KMS-11 (cell line): ENCODE data around the gene VASN.

ENCODE experiments used
- H2AFZ ChIP-seq: fragments of 200-600 bp; sonication (generic); 2 replicates; pipeline ENCODE4 v1.6.1; 2016; ENCODE audit warnings: antibody characterized with exemption, mixed run types, low read depth
- H3K27ac ChIP-seq: fragments of 200-600 bp; sonication (generic); 2 replicates; pipeline ENCODE4 v1.6.1; 2016; ENCODE audit warnings: mild to moderate bottlenecking, mixed run types
- H3K27me3 ChIP-seq: fragments of 200-600 bp; sonication (generic); 2 replicates; pipeline ENCODE4 v1.6.1; 2017; ENCODE audit warnings: mild to moderate bottlenecking, low read depth, mixed run types, moderate library complexity; ENCODE audit not compliant: insufficient read depth
- H3K36me3 ChIP-seq: fragments of 200-600 bp; sonication (generic); 2 replicates; pipeline ENCODE4 v1.6.1; 2017; ENCODE audit warnings: mild to moderate bottlenecking, mixed run types; ENCODE audit not compliant: insufficient read depth
- H3K4me1 ChIP-seq: fragments of 200-600 bp; sonication (generic); 2 replicates; pipeline ENCODE4 v1.6.1; 2016; ENCODE audit warnings: mild to moderate bottlenecking, low read depth, mixed run types; ENCODE audit not compliant: poor library complexity, severe bottlenecking
- H3K4me2 ChIP-seq: fragments of 200-600 bp; sonication (generic); 2 replicates; pipeline ENCODE4 v1.7.0; 2016; ENCODE audit warnings: mild to moderate bottlenecking, mixed run types
- H3K4me3 ChIP-seq: fragments of 200-600 bp; sonication (generic); IDR thresholded peaks from 2 replicates; pipeline ENCODE4 v1.6.1; 2017; ENCODE audit warnings: low read depth, low read length, mixed read lengths; ENCODE audit not compliant: insufficient read depth
- H3K79me2 ChIP-seq: fragments of 200-600 bp; sonication (generic); 2 replicates; pipeline ENCODE4 v1.6.1; 2016; ENCODE audit warnings: low read depth, mixed run types; ENCODE audit not compliant: insufficient read depth
- H3K9ac ChIP-seq: fragments of 200-600 bp; sonication (generic); 2 replicates; pipeline ENCODE4 v1.6.1; 2016; ENCODE audit warnings: mild to moderate bottlenecking, mixed run types
- H4K20me1 ChIP-seq: fragments of 200-600 bp; sonication (generic); 2 replicates; pipeline ENCODE4 v1.6.1; 2016; ENCODE audit warnings: mild to moderate bottlenecking, mixed run types; ENCODE audit not compliant: insufficient read depth
- TF ChIP-seq, protein P1 (sequence below): fragments of 200-600 bp; sonication (generic); conservative IDR thresholded peaks from 2 replicates; pipeline ENCODE4 v1.6.1; 2017; ENCODE audit warnings: low read depth, mild to moderate bottlenecking, antibody characterized with exemption, low read length, moderate library complexity, mixed read lengths

Gene VASN

DNA sequence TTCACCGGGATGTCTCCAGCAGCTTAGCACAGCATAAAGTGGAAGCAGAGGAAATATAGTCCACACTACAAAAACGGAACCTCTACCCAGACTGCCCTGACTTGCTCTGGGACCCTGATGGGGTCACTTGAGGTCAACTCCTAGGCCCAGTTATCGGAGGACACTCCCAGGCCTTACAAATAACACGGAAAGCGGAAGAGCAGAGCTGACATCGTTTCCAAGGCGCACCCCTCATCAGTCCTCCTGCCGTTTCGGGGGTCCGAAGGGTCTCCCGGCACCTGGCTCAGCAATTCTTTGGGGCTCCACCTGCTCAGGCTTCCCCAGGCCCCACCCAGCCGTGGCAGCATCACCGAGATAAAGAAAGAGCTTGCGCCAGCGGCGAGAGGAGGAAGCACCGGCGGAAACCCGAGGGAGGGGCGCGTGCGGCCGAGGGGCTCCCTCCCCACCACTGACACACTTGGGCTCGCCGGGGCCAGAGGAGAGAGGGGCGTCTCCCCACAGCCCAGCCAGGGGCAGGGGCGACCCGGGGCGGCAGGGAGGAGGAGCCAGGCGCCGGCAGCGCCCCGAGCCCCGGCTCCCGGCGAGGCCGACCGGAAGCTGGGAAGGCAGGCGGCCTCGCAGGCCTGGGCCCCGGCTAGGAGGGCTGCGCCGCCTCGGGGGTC is 44.0 kb downstream of the VASN start:
- Histone ChIP-seq H3K27ac (peak overlapping the region; percentile 92), H3K79me2 (peaks cover 52% of the 10 kb centered on the region), H3K4me3 (no peak overlapping the region), H3K4me2 (peak overlapping the region; percentile 93), H2AFZ (peak overlapping the region; percentile 80), H3K36me3 (no peaks in the 10 kb centered on the region; the same call in 1 of the 2 replicates), H3K9ac (peak overlapping the region; percentile 83), H3K4me1 (peaks cover 39% of the 10 kb centered on the region), H3K27me3 (no peaks in the 10 kb centered on the region), H4K20me1 (no peaks in the 10 kb centered on the region)
- TF ChIP-seq, protein P1, sequence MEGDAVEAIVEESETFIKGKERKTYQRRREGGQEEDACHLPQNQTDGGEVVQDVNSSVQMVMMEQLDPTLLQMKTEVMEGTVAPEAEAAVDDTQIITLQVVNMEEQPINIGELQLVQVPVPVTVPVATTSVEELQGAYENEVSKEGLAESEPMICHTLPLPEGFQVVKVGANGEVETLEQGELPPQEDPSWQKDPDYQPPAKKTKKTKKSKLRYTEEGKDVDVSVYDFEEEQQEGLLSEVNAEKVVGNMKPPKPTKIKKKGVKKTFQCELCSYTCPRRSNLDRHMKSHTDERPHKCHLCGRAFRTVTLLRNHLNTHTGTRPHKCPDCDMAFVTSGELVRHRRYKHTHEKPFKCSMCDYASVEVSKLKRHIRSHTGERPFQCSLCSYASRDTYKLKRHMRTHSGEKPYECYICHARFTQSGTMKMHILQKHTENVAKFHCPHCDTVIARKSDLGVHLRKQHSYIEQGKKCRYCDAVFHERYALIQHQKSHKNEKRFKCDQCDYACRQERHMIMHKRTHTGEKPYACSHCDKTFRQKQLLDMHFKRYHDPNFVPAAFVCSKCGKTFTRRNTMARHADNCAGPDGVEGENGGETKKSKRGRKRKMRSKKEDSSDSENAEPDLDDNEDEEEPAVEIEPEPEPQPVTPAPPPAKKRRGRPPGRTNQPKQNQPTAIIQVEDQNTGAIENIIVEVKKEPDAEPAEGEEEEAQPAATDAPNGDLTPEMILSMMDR = no peak

DNA sequence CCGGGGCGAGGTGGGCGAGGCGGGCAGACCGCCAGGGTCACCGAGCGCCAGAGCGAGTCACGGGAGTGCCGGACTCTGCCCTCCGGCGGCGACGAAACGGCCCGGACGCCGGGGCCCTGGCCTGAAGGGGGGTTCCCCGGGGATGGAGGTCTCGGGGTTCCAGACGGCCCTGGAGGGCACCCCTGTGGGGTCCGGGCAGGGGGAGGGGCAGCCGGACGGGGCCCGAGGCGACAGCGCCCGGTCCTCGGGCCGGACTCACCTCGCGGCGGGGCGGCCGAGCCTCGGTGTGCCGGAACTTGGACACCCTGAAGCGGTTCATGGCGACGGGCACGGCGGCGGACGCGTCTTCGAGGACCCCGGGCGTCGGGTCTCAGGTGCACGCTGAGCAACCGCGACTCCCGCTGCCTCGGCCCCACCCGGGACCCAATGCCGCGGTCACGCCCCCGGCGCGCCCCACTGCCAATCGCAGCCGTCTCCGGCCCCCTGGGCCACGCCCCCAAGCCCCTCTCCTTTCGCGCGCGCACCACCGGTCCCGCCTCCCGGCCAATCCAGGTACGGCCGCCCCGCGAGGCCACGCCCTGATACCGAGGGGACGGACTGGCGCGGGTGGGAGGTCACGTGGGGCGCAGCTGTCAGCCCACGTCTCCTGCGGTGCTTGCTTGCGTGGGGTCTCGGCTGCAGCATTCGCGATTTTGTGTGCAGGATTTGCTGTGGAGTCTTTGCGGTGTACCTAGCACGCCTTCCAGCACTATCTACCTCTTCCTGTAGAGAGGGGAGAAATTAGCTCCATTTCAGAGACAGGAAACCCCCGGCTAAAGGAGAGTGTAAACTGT is 44.8 kb downstream of the VASN start, which contains the start of gene CORO7:
CORO7 (minus strand) TSS at position 397 of the 833 bp plus-strand sequence; CDS start at position 319, 78 bp downstream.
- H3K4me3 ChIP-seq = no peak within 1 kb of the TSS
- peak within 1 kb of the TSS; percentile 80 for H2AFZ ChIP-seq
- H3K36me3 ChIP-seq = no peaks in the 10 kb centered on the region; the same call in 1 of the 2 replicates
- TF ChIP-seq, protein P1 = no peak
- peak within 1 kb of the TSS; percentile 83 for H3K9ac ChIP-seq
- H3K27ac ChIP-seq = peak within 1 kb of the TSS; percentile 92
- H3K27me3 ChIP-seq = no peaks in the 10 kb centered on the region
- peaks cover 39% of the 10 kb centered on the region for H3K4me1 ChIP-seq
- peaks cover 45% of the 10 kb centered on the region for H3K79me2 ChIP-seq
- H4K20me1 ChIP-seq = no peaks in the 10 kb centered on the region
- peak within 1 kb of the TSS; percentile 93 for H3K4me2 ChIP-seq

DNA sequence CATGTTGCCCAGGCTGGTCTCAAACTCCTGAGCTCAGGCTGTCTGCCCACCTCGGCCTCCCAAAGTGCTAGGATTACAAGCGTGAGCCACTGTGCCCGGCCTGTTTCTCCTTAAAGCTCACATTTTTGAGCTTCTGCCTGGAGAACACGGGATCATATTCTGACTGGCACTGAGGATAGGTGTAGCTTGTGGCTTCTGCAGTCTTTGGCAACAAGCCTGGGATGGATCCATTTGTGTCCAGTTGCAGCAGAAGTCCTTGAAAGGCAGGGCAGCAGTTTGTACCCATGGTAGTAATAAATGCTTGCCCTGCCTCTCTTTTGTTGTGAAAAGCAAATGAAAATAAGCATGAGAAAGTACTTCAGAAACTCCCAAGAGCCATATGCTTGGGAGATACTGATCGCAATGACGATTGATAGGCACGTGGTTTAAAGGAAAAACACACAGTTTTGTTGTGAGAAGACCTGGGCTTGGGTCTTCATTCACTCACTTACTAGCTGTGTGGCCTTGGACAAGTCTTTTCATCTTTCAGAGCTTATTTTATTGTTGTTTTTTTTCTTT is 47.8 kb downstream of the VASN start:
- Histone ChIP-seq H3K4me2 (no peak overlapping the region), H3K79me2 (peaks cover 18% of the 10 kb centered on the region), H3K4me1 (peaks cover 21% of the 10 kb centered on the region), H3K9ac (no peak overlapping the region), H2AFZ (no peak overlapping the region), H3K27me3 (no peaks in the 10 kb centered on the region), H3K36me3 (no peaks in the 10 kb centered on the region), H4K20me1 (no peaks in the 10 kb centered on the region), H3K4me3 (no peak overlapping the region), H3K27ac (no peak overlapping the region)
- TF ChIP-seq, protein P1 = no peak

DNA sequence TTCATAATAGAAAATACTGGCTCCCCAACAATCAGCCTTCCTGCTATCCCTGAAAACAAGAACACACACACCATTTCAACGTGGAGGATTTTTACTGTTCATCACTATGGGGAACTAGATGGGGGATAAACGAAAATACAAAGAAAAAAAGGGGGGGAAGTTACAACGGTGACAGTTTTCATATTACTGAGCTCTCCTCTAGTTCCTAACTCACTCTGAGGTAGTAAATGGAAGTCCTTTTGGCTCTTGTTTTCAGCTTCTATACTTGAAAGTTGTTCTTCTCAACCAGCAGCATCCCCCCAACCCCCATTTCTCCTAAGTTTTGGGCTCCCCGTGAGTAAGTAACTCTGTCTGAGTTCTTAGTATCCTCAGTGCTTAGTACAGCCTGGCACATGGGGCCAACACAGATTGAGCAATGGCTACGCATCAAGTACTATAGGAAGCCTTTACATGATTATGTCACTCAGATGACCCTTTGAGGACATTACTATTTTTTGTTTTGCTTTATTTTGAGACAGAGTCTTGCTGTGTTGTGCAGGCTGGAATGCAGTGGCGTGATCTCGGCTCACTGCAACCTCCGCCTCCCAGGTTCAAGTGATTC is 49.0 kb downstream of the VASN start:
- Histone ChIP-seq H3K9ac (no peak overlapping the region), H3K36me3 (no peaks in the 10 kb centered on the region), H3K79me2 (peaks cover 7% of the 10 kb centered on the region), H4K20me1 (no peaks in the 10 kb centered on the region), H3K27me3 (no peaks in the 10 kb centered on the region), H3K4me2 (no peak overlapping the region), H3K4me1 (peaks cover 17% of the 10 kb centered on the region), H2AFZ (no peak overlapping the region), H3K4me3 (no peak overlapping the region), H3K27ac (no peak overlapping the region)
- TF ChIP-seq, protein P1 = no peak
